ENCODE measurements around the gene GINS2.

Gene GINS2

DNA sequence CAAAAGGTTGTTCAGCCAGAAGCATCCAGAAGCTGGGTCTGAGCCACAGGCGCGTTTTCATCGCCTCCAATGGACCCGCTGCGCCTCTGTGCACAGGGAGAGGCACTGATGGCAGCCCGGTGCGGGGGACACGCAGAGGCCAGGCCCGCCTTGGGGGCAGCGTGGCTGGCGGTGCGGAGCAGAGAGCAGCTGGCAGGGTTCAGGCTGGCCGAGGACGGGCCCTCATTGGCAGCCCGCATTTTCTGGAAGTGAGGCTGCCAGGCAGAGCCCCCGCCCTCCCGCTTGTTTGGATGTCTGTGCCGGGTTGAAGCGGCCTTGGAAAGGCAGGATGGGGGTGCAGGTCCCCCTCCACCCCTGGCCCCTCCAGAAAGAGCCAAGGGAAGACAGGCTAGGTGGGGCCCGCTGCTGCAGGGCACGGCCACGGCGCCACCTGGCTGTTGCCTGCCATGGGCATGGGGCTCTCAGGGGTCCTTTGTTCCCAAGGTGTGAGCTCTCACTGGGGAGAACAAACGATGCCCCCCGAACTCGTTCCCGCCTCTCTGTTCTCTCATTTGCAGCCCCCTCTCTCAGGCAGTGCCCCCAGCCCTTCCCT lies 56.9 kb downstream of the GINS2 start (continued):
- TF ChIP-seq, protein P1, sequence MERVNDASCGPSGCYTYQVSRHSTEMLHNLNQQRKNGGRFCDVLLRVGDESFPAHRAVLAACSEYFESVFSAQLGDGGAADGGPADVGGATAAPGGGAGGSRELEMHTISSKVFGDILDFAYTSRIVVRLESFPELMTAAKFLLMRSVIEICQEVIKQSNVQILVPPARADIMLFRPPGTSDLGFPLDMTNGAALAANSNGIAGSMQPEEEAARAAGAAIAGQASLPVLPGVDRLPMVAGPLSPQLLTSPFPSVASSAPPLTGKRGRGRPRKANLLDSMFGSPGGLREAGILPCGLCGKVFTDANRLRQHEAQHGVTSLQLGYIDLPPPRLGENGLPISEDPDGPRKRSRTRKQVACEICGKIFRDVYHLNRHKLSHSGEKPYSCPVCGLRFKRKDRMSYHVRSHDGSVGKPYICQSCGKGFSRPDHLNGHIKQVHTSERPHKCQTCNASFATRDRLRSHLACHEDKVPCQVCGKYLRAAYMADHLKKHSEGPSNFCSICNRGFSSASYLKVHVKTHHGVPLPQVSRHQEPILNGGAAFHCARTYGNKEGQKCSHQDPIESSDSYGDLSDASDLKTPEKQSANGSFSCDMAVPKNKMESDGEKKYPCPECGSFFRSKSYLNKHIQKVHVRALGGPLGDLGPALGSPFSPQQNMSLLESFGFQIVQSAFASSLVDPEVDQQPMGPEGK (CRISPR knock-in tag; IDR thresholded peaks at IDR 0.05; ENCODE audit: borderline replicate concordance): no peak
- TF ChIP-seq ZC3H10 (CRISPR knock-in tag; IDR thresholded peaks at IDR 0.05) (no peak), ZNF70 (CRISPR knock-in tag; IDR thresholded peaks at IDR 0.05) (no peak), ZNF8 (CRISPR knock-in tag; IDR thresholded peaks at IDR 0.05) (no peak), ARNTL (CRISPR knock-in tag; IDR thresholded peaks at IDR 0.05; ENCODE audit: borderline replicate concordance, low read depth) (no peak), TCF4 (CRISPR knock-in tag; IDR thresholded peaks at IDR 0.05; ENCODE audit: borderline replicate concordance) (no peak), OSR1 (CRISPR knock-in tag; IDR thresholded peaks at IDR 0.05) (no peak), PPARA (CRISPR knock-in tag; IDR thresholded peaks at IDR 0.05; ENCODE audit: borderline replicate concordance) (no peak), TOX (CRISPR knock-in tag; IDR thresholded peaks at IDR 0.05; ENCODE audit: borderline replicate concordance) (no peak)
- TF ChIP-seq, protein P2, sequence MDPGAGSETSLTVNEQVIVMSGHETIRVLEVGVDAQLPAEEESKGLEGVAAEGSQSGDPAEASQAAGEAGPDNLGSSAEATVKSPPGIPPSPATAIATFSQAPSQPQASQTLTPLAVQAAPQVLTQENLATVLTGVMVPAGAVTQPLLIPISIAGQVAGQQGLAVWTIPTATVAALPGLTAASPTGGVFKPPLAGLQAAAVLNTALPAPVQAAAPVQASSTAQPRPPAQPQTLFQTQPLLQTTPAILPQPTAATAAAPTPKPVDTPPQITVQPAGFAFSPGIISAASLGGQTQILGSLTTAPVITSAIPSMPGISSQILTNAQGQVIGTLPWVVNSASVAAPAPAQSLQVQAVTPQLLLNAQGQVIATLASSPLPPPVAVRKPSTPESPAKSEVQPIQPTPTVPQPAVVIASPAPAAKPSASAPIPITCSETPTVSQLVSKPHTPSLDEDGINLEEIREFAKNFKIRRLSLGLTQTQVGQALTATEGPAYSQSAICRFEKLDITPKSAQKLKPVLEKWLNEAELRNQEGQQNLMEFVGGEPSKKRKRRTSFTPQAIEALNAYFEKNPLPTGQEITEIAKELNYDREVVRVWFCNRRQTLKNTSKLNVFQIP (CRISPR knock-in tag; IDR thresholded peaks at IDR 0.05; ENCODE audit: borderline replicate concordance, low read depth): no peak

DNA sequence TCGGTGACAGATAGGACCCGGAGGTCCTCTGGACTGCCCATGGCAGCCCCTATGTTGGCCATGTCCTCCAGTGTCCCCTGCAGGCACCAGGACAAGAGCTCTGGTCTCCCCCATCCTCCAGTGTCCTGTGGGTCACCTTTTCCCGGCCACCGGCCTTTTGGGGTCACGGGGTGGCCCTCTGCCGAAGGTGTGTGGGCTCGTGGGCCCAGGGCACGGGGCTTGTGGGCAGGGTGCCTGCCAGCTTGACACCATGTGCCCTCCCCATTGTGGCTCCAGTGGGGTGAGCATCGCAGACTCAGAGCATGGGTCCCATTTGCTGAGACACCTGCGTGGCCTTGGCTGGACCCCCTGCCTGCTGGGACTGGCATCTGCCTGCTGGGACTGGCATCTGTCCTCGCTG lies 57.5 kb downstream of the GINS2 start:
- TF ChIP-seq, protein P3, sequence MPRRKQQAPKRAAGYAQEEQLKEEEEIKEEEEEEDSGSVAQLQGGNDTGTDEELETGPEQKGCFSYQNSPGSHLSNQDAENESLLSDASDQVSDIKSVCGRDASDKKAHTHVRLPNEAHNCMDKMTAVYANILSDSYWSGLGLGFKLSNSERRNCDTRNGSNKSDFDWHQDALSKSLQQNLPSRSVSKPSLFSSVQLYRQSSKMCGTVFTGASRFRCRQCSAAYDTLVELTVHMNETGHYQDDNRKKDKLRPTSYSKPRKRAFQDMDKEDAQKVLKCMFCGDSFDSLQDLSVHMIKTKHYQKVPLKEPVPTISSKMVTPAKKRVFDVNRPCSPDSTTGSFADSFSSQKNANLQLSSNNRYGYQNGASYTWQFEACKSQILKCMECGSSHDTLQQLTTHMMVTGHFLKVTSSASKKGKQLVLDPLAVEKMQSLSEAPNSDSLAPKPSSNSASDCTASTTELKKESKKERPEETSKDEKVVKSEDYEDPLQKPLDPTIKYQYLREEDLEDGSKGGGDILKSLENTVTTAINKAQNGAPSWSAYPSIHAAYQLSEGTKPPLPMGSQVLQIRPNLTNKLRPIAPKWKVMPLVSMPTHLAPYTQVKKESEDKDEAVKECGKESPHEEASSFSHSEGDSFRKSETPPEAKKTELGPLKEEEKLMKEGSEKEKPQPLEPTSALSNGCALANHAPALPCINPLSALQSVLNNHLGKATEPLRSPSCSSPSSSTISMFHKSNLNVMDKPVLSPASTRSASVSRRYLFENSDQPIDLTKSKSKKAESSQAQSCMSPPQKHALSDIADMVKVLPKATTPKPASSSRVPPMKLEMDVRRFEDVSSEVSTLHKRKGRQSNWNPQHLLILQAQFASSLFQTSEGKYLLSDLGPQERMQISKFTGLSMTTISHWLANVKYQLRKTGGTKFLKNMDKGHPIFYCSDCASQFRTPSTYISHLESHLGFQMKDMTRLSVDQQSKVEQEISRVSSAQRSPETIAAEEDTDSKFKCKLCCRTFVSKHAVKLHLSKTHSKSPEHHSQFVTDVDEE (CRISPR knock-in tag; IDR thresholded peaks at IDR 0.05): no peak
- TF ChIP-seq PPARA (CRISPR knock-in tag; IDR thresholded peaks at IDR 0.05; ENCODE audit: borderline replicate concordance): no peak
- no peak for TF ChIP-seq ZNF8 (CRISPR knock-in tag; IDR thresholded peaks at IDR 0.05)
- TF ChIP-seq ARNTL (CRISPR knock-in tag; IDR thresholded peaks at IDR 0.05; ENCODE audit: borderline replicate concordance, low read depth): no peak
- TF ChIP-seq CSDC2 (CRISPR knock-in tag; IDR thresholded peaks at IDR 0.05): no peak
- TF ChIP-seq GLIS3 (CRISPR knock-in tag; IDR thresholded peaks at IDR 0.05): no peak
- no peak for TF ChIP-seq ESRRG (CRISPR knock-in tag; IDR thresholded peaks at IDR 0.05)
- no peak for TF ChIP-seq SNAI2 (CRISPR knock-in tag; IDR thresholded peaks at IDR 0.05)
- no peak for TF ChIP-seq TCF4 (CRISPR knock-in tag; IDR thresholded peaks at IDR 0.05; ENCODE audit: borderline replicate concordance)
- TF ChIP-seq RARB (CRISPR knock-in tag; IDR thresholded peaks at IDR 0.05): no peak
- TF ChIP-seq, protein P4, sequence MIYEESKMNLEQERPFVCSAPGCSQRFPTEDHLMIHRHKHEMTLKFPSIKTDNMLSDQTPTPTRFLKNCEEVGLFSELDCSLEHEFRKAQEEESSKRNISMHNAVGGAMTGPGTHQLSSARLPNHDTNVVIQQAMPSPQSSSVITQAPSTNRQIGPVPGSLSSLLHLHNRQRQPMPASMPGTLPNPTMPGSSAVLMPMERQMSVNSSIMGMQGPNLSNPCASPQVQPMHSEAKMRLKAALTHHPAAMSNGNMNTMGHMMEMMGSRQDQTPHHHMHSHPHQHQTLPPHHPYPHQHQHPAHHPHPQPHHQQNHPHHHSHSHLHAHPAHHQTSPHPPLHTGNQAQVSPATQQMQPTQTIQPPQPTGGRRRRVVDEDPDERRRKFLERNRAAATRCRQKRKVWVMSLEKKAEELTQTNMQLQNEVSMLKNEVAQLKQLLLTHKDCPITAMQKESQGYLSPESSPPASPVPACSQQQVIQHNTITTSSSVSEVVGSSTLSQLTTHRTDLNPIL (CRISPR knock-in tag; IDR thresholded peaks at IDR 0.05; ENCODE audit: low read depth): no peak
- no peak for TF ChIP-seq TOX (CRISPR knock-in tag; IDR thresholded peaks at IDR 0.05; ENCODE audit: borderline replicate concordance)
- TF ChIP-seq ZFP30 (CRISPR knock-in tag; IDR thresholded peaks at IDR 0.05): no peak
- no peak for TF ChIP-seq ZNF70 (CRISPR knock-in tag; IDR thresholded peaks at IDR 0.05)
- no peak for TF ChIP-seq ZNF565 (CRISPR knock-in tag; conservative IDR thresholded peaks at IDR 0.05; ENCODE audit: low read depth)
- no peak for ATAC-seq

DNA sequence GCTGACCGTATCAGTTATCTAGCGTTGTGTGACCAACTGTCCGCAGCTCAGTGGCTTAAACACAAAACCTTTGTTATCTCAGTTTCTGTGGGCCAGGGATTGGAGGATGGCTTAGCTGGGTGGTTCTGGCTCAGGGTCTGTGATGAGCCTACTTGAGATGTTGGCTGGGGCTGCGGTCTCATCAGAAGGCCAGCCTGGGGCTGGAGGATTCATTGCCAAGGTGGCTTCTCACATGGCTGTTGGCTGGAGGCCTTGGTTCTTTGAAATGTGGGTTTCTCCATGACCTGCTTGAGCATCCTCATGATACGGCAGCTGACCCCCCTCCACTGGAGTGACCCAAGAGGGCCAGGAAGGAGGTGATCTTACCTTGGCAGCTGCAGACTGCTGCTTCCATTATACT lies 58.9 kb downstream of the GINS2 start:
- ATAC-seq: no peak
- TF ChIP-seq, protein P1 (CRISPR knock-in tag; IDR thresholded peaks at IDR 0.05; ENCODE audit: borderline replicate concordance): no peak
- no peak for TF ChIP-seq ZFP3 (CRISPR knock-in tag; IDR thresholded peaks at IDR 0.05)
- TF ChIP-seq CSDC2 (CRISPR knock-in tag; IDR thresholded peaks at IDR 0.05): no peak
- TF ChIP-seq ZC3H10 (CRISPR knock-in tag; IDR thresholded peaks at IDR 0.05): no peak
- TF ChIP-seq, protein P5, sequence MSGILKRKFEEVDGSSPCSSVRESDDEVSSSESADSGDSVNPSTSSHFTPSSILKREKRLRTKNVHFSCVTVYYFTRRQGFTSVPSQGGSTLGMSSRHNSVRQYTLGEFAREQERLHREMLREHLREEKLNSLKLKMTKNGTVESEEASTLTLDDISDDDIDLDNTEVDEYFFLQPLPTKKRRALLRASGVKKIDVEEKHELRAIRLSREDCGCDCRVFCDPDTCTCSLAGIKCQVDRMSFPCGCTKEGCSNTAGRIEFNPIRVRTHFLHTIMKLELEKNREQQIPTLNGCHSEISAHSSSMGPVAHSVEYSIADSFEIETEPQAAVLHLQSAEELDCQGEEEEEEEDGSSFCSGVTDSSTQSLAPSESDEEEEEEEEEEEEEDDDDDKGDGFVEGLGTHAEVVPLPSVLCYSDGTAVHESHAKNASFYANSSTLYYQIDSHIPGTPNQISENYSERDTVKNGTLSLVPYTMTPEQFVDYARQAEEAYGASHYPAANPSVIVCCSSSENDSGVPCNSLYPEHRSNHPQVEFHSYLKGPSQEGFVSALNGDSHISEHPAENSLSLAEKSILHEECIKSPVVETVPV (CRISPR knock-in tag; IDR thresholded peaks at IDR 0.05): no peak
- no peak for TF ChIP-seq ZNF70 (CRISPR knock-in tag; IDR thresholded peaks at IDR 0.05)
- TF ChIP-seq ARNTL (CRISPR knock-in tag; IDR thresholded peaks at IDR 0.05; ENCODE audit: borderline replicate concordance, low read depth): no peak
- TF ChIP-seq ZNF565 (CRISPR knock-in tag; conservative IDR thresholded peaks at IDR 0.05; ENCODE audit: low read depth): no peak
- TF ChIP-seq, protein P4 (CRISPR knock-in tag; IDR thresholded peaks at IDR 0.05; ENCODE audit: low read depth): no peak
- TF ChIP-seq SNAI2 (CRISPR knock-in tag; IDR thresholded peaks at IDR 0.05): no peak
